HG02571 (cell line): ENCODE measurements around the gene TBCD.

Experiments
- ATAC-seq: cut with Tn5 transposase; IDR thresholded peaks from one replicate; pipeline ENCODE4 v1.9.1; 2021; ENCODE audit warnings: mild to moderate bottlenecking, moderate library complexity; ENCODE audit not compliant: unreplicated experiment

The TBCD gene

DNA sequence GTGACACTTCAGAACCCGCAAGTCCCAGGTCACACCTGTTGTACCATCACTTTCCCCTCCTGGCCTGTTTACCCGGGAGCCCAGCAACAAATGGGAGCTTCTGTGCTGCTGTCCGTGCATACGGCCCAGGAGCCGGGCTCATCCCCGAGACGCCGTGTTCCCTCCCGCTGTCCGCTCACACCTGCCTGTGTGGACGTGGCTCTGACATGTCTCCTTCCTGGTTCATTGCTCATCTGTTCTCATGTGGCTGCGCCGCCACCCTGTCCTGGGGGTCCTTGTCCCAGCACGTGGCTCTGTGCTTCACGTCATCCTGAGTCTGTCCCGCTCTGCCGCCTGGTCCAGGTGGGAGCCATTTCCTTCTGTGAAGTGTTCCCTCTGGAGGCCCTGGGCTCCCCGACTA is 37.9 kb downstream of the TBCD start:
- no peak for ATAC-seq

DNA sequence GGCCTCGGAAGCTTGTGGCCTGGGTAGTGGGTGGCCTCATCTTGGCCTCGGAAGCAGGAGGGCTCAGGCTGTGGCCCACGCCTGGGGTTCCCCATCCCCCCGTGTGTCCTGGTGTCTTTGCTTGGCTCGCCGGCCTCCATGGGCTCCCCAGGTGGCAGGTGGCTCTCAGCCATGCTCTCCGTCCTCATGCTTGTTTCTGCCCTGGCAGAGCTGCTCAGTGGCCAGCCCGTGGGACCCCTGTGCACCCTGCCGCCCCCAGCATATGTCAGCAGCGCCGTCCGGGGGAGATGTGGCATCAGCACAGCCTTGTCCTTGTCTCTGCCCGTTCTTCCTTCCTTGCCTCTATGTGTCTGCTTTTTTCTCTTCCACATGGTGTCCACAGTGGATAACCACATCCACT is 38.5 kb downstream of the TBCD start:
- ATAC-seq = no peak

DNA sequence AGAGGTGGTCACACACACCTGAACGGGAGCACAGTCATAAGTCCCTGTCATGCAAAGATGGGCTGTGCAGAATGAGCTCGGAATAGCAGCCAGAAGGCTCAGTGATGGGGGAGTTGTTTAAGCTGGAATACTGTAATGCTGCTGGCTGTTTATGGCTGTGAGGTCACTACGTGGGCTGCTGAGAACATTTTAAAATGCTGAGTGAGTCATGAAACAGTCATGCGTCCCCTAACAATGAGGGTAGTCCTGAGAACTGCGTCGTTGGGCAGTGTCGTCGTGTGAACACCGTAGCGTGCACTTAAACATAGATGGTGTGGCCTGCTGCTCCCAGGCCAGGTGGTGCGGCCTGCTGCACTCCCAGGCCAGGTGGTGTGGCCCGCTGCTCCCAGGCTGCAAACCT is 39.7 kb downstream of the TBCD start:
- ATAC-seq = no peak

DNA sequence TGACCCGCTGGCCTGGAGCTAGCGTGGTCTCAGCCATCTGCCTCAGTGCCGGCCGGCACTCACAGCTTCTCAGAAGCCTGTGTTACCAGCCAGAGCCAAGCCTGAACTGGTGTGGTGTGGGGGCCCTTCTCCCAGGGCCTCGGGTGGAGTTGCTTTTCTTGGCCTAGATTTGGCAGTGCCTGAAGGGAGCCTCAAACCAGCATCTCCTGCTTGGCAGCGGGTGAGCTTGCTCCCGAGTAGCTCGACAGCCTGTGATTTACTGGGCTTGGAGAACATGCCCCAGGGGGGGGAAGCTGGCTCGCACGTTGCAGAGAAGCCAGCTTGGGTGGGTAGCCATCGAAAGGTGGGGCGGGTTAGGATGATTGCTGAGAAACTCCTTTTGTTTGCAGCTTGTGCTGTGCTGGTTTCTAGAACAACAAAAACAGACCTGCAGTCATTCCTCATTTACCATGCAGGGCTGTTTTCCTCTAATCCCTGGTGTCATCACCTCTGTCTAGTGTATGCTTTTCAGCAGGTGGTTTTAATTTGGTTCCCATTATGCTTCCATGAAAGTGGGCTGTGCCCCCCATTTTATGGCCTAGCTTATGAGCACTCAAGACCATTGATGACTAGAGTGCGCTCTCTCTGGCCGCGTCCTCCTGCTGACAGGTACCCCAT is 42.2 kb downstream of the TBCD start:
- no peak for ATAC-seq

DNA sequence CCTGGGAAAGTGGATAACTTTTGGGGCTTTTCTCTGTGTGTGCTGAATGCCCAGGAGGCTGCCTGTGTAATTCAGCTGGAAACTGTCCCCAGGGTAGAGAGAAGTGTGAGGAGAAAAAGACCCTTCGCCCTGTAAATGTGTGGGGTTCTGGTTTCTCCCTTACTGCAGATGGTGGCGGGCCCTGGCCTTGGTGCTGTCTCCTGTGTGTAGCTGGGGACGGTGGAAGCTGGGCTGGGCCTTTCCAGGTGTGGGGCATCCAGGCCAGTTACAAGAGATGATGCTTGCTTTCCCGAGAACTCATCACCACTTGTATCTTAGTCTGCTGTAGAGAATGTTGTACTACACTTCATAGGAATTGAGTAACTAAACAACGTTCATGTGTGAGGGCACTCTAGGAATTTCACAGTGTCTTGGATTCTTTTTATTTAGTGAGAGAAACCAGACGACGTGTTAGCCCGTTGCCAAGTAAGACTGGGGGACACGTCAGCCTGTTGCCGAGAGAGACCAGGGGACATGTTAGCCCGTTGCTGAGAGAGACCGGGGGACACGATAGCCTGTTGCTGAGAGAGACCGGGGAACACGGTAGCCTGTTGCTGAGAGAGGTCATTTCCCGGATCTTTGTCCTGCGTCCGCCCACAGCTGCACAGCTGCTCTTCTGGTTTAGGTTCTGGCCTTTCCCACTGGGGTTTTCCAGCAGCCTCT is 43.1 kb downstream of the TBCD start:
- no peak for ATAC-seq

DNA sequence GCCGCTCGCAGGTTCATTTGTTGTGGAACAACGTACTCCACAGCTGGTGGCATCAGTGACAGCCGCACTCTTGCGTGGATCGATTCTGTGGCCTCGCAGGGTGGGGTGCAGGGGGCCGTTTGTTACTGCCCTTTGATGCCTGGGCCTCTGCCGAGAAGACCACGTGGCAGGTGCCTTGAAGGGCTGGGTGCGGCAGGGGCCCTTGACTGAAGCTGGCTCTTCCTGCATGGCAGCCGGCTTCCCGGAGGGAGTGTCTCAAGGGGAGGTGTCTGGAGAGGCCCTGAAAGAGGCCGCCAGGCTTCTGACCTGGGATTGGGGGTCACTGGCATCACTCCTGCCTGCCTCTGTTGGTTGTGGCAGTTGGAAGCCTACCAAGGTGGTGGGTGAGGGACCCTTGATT is 43.8 kb downstream of the TBCD start:
- no peak for ATAC-seq

DNA sequence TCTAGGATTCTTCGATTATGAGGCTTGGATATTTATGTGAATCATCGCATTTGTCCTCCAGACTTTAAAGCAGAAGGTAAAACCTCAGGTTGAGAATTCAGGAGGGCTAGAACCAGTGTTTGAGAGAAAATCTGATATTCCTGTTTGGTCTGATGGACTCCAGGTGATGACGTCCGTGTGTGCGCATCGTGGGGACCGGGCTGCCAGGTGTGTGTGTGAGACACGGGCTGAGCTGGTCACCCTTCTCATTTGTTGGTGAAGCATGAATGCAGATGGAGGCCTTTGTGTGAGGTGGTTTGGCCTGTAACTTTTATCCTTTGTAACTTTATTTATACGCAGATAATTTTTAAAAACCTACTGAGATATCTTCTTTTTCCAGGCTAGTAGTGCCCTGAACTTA is 45.2 kb downstream of the TBCD start:
- no peak for ATAC-seq

DNA sequence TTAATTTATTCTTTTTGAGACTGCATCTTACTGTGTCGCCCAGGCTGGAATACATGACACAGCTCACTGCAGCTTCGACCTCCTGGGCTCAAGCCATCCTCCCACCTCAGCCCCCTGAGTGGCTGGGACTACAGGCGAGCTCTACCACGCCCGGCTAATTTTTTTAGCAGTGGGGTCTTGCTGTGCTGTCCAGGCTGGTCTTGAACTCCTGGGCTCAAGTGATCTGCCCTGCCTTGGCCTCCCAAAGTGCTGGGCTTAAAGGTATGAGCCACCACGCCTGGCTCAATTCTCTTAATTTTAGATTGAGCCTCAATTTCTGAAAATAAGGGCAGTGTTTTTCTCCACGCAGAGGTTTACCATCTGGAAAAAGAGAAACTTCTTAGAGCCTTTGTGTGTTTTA is 46.9 kb downstream of the TBCD start:
- no peak for ATAC-seq

DNA sequence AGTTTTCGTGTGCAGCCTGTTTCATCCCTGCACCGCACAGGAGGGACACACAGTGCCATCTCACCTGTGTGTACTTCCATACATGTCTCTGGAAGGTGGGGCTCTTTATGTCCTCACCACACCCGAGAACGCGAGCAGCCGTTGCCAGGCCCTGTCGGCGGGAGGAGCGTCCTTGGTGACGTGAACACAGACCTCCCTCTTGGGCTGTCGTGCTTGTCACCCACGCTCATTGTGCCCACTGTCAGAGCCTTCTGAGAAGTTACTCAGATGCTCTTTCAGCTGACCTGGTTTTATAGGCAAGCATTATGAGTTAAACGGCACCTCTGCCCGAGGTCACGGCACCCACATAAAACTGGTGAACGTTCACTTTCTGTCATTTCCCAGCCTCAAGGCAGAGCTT is 47.7 kb downstream of the TBCD start:
- ATAC-seq = no peak

DNA sequence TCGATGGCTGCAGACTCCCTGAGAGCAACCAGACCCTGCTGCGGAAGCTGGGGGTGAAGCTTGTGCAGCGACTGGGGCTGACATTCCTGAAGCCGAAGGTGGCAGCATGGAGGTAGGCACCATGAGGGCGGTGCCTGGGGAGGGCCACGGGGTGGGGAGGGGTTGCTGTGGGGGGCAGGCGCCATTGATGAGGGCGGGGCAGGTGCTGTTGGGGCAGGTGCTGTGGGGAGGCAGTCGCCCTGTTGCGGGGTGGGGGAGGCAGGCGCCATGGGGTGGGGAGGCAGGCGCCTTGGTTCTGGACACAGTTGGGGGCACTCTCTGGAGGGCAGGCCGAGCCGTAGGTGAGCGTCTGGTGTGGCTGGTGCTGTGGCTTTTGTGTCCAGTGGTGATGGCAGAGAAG is 49.0 kb downstream of the TBCD start:
- ATAC-seq = no peak

DNA sequence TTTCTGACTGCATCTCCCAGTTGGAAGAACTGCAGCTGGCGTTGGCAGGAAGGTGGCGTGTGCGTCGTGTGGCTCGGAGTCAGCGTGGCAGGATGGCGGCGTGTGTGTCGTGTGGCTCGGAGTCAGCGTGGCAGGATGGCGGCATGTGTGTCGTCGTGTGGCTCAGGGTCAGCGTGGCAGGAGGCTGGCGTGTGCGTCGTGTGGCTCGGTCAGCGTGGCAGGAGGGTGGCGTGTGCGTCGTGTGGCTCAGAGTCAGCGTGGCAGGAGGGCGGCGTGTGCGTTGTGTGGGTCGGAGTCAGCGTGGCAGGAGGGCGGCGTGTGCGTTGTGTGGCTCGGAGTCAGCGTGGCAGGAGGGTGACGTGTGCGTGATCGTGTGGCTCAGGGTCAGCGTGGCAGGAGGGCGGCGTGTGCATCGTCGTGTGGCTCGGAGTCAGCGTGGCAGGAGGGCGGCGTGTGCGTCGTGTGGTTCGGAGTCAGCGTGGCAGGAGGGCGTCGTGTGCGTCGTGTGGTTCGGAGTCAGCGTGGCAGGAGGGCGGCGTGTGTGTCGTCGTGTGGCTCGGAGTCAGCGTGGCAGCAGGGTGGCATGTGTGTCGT is 49.6 kb downstream of the TBCD start:
- no peak for ATAC-seq

DNA sequence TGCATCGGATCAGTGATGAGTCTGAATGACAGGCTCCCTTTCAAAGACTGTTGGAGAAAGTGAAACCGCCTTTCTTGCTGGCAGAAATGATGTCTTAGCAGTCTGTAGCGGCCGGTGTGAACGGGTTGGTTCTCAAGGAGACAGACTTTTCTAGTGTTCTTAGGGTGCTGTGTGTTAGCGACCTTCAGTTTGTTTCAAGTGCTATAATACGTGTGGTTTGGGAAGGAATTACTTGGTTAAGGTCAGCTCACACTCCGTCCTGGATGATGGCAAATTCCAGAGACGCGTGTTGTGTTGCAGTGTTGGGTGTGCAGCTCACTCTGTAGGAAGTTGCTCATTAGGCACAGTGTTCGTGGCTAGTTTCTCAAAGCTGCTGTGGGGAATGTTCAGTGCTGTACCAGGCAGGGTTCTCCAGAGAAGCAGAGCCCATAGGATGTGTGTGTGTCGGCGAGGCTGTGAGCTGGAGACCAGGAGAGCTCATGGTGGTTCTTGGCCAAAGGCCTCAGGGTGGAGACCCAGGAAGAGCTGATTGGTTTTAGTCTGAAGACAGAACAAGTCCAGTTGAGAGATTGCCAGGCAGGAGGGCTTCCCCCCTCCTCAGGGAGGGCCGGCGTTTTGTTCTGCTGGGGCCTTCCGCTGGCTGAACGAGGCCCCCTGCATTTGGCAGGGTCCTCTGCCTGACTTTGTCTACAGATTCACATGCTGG is 50.4 kb downstream of the TBCD start:
- no peak for ATAC-seq

DNA sequence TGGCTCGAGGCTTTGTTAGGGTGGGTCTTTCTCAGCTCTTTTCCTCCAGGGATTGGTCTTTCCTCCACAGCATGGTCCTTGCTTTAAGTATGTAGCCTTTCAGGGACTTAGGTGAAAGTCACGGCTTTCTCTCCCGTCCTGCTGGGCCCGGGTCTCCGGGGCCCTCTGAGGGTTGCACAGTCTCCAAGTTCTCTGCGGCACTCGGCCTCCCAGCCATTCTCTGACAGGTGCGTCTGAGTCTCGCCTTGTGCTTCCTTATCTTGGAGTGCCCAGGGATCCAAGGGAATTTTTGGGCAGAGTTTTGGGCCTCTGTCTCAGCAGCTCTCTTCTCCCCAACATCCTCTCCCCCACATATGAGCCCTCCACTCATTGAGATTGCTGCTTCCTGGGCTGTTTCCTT is 51.3 kb downstream of the TBCD start:
- ATAC-seq = no peak

DNA sequence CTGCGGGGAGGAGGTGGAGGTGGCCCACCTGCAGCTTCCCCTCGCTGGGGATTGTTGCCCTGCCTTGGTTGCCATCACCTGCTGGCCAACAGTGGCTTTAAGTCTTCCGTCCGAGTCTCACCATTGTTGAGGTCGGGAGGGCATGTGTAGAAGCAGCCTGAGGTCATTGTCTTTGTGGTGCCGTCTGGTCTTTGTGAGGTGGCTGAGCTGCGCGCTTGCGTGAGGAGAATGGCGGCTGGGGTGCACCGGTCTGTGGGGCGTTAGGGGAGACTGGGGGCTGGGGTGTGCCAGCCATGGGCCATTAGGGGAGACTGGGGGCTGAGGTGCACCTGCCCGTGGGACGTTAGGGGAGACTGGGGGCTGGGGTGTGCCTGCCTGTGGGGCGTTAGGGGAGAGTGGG is 51.7 kb downstream of the TBCD start:
- no peak for ATAC-seq

DNA sequence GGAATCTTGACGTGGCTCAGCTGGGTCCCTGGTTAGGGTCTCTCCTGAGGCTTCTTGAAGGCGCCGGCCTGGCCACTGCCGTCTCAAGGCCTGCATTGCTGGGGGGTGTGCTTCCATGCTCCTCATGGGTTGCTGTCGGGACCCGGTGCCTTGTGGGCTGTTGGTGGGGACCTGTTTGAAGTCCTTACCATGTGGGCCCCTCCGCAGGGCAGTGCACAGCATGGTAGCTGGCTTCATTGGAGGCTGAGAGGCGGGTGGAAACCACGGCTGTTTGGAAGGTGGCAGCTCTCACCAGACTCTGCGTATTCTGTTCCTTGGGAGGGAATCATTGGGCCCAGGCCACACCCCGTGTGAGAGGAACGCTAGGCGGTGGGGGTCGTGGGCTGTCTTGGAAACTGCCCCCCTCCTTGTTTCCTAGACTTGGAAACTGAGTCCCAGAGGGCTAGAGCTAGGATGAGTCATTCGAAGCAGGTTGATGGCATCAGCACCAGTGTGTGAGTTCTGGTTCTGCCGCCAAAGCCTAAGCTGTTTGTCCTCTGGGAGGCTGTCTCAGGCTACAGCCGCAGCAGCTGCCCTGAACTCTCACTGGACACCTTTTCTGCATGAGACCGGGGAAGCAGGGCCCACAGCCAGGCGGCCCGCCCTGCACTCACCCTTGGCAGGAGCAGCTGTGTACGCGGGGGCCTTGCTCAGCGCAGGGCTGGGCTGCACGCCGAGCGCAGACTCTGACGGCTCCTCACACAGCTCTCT is 52.8 kb downstream of the TBCD start:
- ATAC-seq = no peak

DNA sequence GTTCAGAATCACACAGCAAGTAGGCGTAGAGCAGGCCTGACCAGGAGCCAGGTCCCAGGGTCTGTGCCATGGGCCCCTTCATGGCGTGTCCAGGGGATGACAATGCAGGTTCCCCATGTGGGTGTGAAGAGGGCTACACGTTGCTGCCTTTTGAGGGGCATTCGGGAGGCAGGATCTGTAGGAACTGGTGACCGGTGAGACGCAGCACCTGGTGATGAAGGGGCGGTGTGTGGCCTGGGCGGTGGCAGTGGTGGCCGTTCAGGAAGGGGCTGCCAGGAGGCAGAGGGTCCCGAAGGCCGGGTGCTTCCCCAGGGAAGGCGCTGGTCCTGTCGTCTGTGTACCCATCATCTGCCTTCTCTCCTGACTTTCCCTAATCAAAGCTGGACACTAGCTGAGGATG is 53.4 kb downstream of the TBCD start:
- no peak for ATAC-seq

DNA sequence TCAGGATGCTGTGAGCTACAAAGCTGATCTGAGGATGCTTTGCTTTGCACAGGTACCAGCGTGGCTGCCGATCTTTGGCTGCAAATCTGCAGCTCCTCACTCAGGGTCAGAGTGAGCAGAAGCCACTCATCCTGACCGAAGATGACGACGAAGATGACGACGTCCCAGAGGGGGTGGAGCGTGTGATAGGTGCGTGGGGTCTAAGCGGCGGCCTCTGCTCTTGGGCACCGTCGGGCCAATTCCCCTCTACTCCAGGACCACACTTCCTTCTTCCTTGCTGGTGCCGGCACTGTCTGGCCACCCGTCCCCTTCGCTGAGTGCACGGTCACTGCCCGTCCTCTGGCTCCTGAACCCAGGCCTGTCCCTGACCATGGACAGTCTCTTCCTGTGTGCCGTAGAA is 54.0 kb downstream of the TBCD start:
- no peak for ATAC-seq

DNA sequence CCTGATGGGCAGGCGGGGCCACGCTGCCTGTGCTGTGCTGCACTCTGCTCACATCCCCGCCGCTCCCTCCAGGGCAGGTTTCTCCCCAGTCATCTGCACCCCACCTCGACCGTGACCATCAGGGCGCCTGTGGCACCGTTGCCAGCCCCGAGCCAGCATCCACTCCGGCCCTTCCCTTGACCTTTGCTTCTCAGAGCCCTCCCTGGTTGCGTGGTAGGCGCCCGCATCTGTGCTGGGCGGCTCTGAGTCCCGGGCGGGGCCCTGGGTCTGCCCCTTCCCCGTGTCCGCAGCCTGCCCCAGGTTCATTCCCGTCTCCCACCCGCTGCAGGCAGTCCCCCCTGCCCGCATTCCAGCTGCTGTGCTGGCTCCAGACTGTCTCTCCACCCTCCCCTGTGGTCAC is 54.8 kb downstream of the TBCD start:
- no peak for ATAC-seq

DNA sequence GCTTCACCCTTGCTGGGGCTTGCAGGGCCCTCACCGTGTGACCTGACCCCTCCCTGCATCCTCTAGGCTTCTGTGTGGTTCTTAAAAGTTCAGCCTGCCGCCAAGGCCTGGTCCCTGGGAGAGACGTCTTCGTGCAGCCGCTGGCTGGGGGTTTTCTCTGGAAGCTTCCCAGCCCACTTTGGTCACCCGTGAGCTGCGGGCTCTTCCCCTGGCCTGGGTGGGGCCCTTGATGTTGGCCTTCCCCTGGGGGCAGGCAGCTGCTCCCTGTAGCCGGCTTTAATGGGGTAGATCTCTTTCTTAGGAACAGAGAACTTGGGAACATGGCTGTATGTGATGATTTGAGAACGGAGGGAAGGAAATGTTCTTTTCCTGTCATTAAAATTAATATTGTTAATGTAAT is 55.2 kb downstream of the TBCD start:
- ATAC-seq = no peak

DNA sequence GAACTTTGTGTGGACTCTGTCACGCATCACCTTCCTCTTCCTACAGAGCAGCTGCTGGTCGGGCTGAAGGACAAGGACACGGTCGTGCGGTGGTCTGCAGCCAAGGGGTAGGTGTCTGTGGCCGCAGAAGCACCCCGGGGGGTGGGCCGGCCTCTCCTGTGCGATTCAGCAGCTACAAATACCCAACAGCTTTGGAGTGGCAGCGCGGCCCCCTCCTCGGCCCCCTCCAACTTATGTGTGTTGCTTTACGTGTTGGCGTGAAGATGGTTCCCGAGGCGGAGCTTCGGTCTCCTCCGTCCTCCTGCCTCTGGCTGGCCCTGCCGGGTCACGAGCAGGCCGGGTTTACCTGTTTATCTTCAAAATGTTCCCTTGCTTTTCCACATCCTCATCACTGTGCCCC is 55.7 kb downstream of the TBCD start:
- no peak for ATAC-seq

DNA sequence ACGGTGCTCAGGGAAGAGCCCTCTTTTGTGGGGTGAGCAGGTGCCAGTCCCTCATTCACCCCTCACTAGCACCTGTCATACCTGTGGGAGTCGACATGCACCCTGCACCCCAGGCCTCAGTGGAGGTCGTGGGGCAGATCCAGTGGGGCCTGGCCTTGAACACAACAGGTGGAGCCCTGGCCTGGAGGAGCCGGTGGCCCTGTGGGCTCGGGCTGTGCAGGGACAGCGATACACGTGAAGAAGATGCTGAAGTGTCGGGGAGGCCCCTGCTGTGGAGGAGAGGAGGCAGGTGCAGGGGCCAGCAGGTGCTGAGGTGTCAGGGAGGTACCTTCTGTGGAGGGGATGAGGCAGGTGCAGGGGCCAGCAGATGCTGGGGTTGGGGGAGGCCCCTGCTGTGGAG is 56.1 kb downstream of the TBCD start:
- ATAC-seq = no peak
